COLO829 (cell line): ENCODE measurements around the gene GRK4.
"Not testable (repeated sequence)": the region's sequence is repeated elsewhere in the genome, so short reads cannot be mapped to it uniquely, and the experiment has no call there.

Source experiments
- DNase-seq: peaks from one replicate; pipeline ENCODE4 v3.0.0; 2012; ENCODE audit warnings: low spot score

GRK4 gene

GRCh38 chr4:2963175-2963965, at the start of gene GRK4, which contains the start of gene NOP14:
TSS of gene GRK4 (plus strand) at chr4:2963571. CDS start at chr4:2964071, 500 bp downstream.
TSS of gene NOP14 (minus strand) at chr4:2963406. CDS start at chr4:2963319, 87 bp downstream.
- peak; percentile 94 for DNase-seq

GRCh38 chr4:2914256-2915126, 48.9 kb upstream of the GRK4 start:
- DNase-seq: no peak

GRCh38 chr4:2915789-2916188, 47.6 kb upstream of the GRK4 start:
- no peak for DNase-seq

GRCh38 chr4:2916696-2917095, 46.7 kb upstream of the GRK4 start:
- DNase-seq: not testable (repeated sequence)

GRCh38 chr4:2918300-2918699, 45.1 kb upstream of the GRK4 start:
- not testable (repeated sequence) for DNase-seq

GRCh38 chr4:2918714-2919113, 44.7 kb upstream of the GRK4 start:
- not testable (repeated sequence) for DNase-seq

- not testable (repeated sequence) for DNase-seq
Measured at GRCh38 chr4:2922453-2923101, 40.8 kb upstream of the GRK4 start.

GRCh38 chr4:2923141-2923551, 40.2 kb upstream of the GRK4 start:
- DNase-seq: no peak

GRCh38 chr4:2923668-2924173, 39.6 kb upstream of the GRK4 start:
- no peak for DNase-seq

- no peak for DNase-seq
Measured at GRCh38 chr4:2924286-2924685, 39.1 kb upstream of the GRK4 start.

- DNase-seq: no peak
Measured at GRCh38 chr4:2924765-2925301, 38.5 kb upstream of the GRK4 start.

- DNase-seq: no peak
Measured at GRCh38 chr4:2925496-2925895, 37.9 kb upstream of the GRK4 start.

GRCh38 chr4:2925931-2926860, 37.2 kb upstream of the GRK4 start:
- DNase-seq: no peak

GRCh38 chr4:2927016-2927695, 36.2 kb upstream of the GRK4 start:
- DNase-seq: no peak

- no peak for DNase-seq
Measured at GRCh38 chr4:2927696-2928075, 35.7 kb upstream of the GRK4 start.

GRCh38 chr4:2928242-2929176, 34.9 kb upstream of the GRK4 start:
- DNase-seq: no peak

GRCh38 chr4:2929469-2929868, 33.9 kb upstream of the GRK4 start:
- DNase-seq: no peak

GRCh38 chr4:2930135-2930757, 33.1 kb upstream of the GRK4 start:
- no peak for DNase-seq
